Lower leg skin (tissue), 3 donors: ENCODE results near the gene SLC17A3.

Experiments
- POLR2A ChIP-seq, 2 donors: fragments of 450-650 bp; IDR thresholded peaks; one replicate each; pipeline ENCODE4 v1.6.1; 2016 to 2017; ENCODE audit warnings: antibody characterized with exemption in 2 of 2, mild to moderate bottlenecking in 1 of 2, moderate library complexity in 1 of 2
- TF ChIP-seq, protein P1 (sequence below), 3 donors: fragments of 450-650 bp; IDR thresholded peaks; one replicate each; pipeline ENCODE4 v1.5.1; 2016; ENCODE audit warnings: antibody characterized with exemption in 3 of 3, mild to moderate bottlenecking in 3 of 3, moderate library complexity in 2 of 3

DNA sequence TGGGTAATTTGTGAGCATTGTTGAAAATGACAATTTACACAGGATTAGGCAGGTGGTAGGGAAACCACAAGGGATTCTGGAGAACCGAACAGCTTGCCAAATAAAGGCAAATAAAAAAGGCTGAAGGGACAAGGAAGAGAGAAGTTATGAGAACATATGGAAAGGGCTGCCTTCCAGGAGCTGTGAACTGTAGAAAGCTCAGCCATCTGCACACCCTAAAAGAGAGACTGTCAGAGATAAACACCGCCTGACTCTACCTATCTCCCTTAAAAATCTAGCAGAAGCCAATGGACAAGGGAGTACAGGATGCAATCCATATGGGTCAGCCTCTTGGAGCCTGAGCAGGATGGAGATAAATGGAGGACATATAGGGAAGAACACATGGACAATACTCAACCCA lies 29.5 kb downstream of the SLC17A3 start:
- TF ChIP-seq, protein P1, sequence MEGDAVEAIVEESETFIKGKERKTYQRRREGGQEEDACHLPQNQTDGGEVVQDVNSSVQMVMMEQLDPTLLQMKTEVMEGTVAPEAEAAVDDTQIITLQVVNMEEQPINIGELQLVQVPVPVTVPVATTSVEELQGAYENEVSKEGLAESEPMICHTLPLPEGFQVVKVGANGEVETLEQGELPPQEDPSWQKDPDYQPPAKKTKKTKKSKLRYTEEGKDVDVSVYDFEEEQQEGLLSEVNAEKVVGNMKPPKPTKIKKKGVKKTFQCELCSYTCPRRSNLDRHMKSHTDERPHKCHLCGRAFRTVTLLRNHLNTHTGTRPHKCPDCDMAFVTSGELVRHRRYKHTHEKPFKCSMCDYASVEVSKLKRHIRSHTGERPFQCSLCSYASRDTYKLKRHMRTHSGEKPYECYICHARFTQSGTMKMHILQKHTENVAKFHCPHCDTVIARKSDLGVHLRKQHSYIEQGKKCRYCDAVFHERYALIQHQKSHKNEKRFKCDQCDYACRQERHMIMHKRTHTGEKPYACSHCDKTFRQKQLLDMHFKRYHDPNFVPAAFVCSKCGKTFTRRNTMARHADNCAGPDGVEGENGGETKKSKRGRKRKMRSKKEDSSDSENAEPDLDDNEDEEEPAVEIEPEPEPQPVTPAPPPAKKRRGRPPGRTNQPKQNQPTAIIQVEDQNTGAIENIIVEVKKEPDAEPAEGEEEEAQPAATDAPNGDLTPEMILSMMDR (IDR thresholded peaks at IDR 0.05), result no peak
- TF ChIP-seq POLR2A (IDR thresholded peaks at IDR 0.05), result no peak
